Measurements from ENCODE around the gene TNKS2. TPM values are rescaled to one million over a fixed set of nuclear protein-coding genes. Genes with fewer than 3 reads are reported as not detected.

TNKS2 gene
- total and polyA plus RNA-seq, 2 of the 13 experiments (the other 11 are each of a cell fraction or from before 2014, with no cell fraction given), result 15.2 to 19.4 TPM

DNA sequence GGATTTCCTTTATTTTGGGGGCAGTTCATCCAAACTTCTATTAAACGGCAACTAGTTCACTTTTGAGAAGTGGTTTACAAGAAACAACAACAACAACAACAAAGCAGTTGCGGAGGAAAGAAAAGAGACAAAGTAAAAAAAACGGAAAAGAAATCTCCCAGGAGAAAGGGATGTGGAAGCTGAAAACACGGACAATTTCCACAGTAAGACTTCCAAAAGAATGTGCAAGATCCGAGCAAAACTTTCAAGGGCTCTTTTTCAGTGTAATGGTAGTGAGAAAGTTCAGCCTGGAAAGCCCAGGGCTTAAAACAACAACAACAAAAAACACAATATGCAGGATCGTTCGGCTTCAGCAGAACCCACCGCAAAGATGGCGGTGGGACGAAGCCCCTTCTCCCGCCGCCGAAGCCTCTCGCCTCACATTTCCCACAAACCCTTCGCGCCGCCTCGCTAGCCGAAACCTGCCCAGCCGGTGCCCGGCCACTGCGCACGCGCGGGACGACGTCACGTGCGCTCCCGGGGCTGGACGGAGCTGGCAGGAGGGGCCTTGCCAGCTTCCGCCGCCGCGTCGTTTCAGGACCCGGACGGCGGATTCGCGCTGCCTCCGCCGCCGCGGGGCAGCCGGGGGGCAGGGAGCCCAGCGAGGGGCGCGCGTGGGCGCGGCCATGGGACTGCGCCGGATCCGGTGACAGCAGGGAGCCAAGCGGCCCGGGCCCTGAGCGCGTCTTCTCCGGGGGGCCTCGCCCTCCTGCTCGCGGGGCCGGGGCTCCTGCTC is at the start of gene TNKS2 (continued):
- TF ChIP-seq ZNF737 (CRISPR knock-in tag; IDR thresholded peaks at IDR 0.05; ENCODE audit: borderline replicate concordance) (no peak), CHCHD3 (CRISPR knock-in tag; IDR thresholded peaks at IDR 0.05) (0 out of 2 replicates have a peak, but pooled peaks have one; percentile 28), FIP1L1 (IDR thresholded peaks at IDR 0.05; ENCODE audit: borderline replicate concordance, insufficient read depth, low read depth, low read length) (no peak), RBM22 (optimal IDR thresholded peaks at IDR 0.05; ENCODE audit: low read length) (no peak), ZNF225 (CRISPR knock-in tag; IDR thresholded peaks at IDR 0.05) (no peak), ZZZ3 (CRISPR knock-in tag; IDR thresholded peaks at IDR 0.05; ENCODE audit: borderline replicate concordance) (peak; percentile 71; the same call in 1 of the 2 replicates), TBX3 (IDR thresholded peaks at IDR 0.05; ENCODE audit: borderline replicate concordance) (no peak), TAF1 (CRISPR knock-in tag; IDR thresholded peaks at IDR 0.05) (peak; percentile 85), ZNF749 (CRISPR knock-in tag; IDR thresholded peaks at IDR 0.05; ENCODE audit: borderline replicate concordance) (no peak; the same call in 1 of the 2 replicates), CC2D1A (CRISPR knock-in tag; IDR thresholded peaks at IDR 0.05) (no peak), ZNF331 (CRISPR knock-in tag; IDR thresholded peaks at IDR 0.05) (peak; percentile 50)
- TF ChIP-seq, protein P1, sequence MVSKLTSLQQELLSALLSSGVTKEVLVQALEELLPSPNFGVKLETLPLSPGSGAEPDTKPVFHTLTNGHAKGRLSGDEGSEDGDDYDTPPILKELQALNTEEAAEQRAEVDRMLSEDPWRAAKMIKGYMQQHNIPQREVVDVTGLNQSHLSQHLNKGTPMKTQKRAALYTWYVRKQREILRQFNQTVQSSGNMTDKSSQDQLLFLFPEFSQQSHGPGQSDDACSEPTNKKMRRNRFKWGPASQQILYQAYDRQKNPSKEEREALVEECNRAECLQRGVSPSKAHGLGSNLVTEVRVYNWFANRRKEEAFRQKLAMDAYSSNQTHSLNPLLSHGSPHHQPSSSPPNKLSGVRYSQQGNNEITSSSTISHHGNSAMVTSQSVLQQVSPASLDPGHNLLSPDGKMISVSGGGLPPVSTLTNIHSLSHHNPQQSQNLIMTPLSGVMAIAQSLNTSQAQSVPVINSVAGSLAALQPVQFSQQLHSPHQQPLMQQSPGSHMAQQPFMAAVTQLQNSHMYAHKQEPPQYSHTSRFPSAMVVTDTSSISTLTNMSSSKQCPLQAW (CRISPR knock-in tag; IDR thresholded peaks at IDR 0.05), result no peak
- TF ChIP-seq, protein P2, sequence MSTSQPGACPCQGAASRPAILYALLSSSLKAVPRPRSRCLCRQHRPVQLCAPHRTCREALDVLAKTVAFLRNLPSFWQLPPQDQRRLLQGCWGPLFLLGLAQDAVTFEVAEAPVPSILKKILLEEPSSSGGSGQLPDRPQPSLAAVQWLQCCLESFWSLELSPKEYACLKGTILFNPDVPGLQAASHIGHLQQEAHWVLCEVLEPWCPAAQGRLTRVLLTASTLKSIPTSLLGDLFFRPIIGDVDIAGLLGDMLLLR (CRISPR knock-in tag; IDR thresholded peaks at IDR 0.05), result peak; percentile 79
- TF ChIP-seq, protein P3, sequence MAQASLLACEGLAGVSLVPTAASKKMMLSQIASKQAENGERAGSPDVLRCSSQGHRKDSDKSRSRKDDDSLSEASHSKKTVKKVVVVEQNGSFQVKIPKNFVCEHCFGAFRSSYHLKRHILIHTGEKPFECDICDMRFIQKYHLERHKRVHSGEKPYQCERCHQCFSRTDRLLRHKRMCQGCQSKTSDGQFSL (CRISPR knock-in tag; IDR thresholded peaks at IDR 0.05), result no peak
- TF ChIP-seq, protein P4, sequence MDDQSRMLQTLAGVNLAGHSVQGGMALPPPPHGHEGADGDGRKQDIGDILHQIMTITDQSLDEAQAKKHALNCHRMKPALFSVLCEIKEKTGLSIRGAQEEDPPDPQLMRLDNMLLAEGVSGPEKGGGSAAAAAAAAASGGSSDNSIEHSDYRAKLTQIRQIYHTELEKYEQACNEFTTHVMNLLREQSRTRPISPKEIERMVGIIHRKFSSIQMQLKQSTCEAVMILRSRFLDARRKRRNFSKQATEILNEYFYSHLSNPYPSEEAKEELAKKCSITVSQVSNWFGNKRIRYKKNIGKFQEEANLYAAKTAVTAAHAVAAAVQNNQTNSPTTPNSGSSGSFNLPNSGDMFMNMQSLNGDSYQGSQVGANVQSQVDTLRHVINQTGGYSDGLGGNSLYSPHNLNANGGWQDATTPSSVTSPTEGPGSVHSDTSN (CRISPR knock-in tag; IDR thresholded peaks at IDR 0.05; ENCODE audit: borderline replicate concordance), result no peak
- TF ChIP-seq, protein P5, sequence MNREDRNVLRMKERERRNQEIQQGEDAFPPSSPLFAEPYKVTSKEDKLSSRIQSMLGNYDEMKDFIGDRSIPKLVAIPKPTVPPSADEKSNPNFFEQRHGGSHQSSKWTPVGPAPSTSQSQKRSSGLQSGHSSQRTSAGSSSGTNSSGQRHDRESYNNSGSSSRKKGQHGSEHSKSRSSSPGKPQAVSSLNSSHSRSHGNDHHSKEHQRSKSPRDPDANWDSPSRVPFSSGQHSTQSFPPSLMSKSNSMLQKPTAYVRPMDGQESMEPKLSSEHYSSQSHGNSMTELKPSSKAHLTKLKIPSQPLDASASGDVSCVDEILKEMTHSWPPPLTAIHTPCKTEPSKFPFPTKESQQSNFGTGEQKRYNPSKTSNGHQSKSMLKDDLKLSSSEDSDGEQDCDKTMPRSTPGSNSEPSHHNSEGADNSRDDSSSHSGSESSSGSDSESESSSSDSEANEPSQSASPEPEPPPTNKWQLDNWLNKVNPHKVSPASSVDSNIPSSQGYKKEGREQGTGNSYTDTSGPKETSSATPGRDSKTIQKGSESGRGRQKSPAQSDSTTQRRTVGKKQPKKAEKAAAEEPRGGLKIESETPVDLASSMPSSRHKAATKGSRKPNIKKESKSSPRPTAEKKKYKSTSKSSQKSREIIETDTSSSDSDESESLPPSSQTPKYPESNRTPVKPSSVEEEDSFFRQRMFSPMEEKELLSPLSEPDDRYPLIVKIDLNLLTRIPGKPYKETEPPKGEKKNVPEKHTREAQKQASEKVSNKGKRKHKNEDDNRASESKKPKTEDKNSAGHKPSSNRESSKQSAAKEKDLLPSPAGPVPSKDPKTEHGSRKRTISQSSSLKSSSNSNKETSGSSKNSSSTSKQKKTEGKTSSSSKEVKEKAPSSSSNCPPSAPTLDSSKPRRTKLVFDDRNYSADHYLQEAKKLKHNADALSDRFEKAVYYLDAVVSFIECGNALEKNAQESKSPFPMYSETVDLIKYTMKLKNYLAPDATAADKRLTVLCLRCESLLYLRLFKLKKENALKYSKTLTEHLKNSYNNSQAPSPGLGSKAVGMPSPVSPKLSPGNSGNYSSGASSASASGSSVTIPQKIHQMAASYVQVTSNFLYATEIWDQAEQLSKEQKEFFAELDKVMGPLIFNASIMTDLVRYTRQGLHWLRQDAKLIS (CRISPR knock-in tag; IDR thresholded peaks at IDR 0.05), result 0 out of 2 replicates have a peak, but pooled peaks have one; percentile 20
- TF ChIP-seq, protein P6, sequence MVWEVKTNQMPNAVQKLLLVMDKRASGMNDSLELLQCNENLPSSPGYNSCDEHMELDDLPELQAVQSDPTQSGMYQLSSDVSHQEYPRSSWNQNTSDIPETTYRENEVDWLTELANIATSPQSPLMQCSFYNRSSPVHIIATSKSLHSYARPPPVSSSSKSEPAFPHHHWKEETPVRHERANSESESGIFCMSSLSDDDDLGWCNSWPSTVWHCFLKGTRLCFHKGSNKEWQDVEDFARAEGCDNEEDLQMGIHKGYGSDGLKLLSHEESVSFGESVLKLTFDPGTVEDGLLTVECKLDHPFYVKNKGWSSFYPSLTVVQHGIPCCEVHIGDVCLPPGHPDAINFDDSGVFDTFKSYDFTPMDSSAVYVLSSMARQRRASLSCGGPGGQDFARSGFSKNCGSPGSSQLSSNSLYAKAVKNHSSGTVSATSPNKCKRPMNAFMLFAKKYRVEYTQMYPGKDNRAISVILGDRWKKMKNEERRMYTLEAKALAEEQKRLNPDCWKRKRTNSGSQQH (CRISPR knock-in tag; IDR thresholded peaks at IDR 0.05; ENCODE audit: low read depth), result no peak
- TF ChIP-seq, protein P7, sequence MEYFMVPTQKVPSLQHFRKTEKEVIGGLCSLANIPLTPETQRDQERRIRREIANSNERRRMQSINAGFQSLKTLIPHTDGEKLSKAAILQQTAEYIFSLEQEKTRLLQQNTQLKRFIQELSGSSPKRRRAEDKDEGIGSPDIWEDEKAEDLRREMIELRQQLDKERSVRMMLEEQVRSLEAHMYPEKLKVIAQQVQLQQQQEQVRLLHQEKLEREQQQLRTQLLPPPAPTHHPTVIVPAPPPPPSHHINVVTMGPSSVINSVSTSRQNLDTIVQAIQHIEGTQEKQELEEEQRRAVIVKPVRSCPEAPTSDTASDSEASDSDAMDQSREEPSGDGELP (IDR thresholded peaks at IDR 0.05; ENCODE audit: borderline replicate concordance, low read depth), result peak; percentile 53; the same call in 1 of the 2 replicates
